K562 (cell line): ENCODE measurements around the gene ZNF324B. TPM values are rescaled to one million over a fixed set of nuclear protein-coding genes. Genes with fewer than 3 reads are reported as not detected.

ENCODE experiments used
- CHD1 ChIP-seq: fragments of 200-600 bp; sonication (generic); IDR thresholded peaks from one replicate; pipeline ENCODE4 v1.6.1; 2012; ENCODE audit warnings: mild to moderate bottlenecking, moderate library complexity, low read length, inconsistent platforms
- E2F3 ChIP-seq: fragments of 250-450 bp; sonication (Bioruptor Pico); IDR thresholded peaks from 2 replicates; pipeline ENCODE4 v1.4.0; 2020; ENCODE audit warnings: mild to moderate bottlenecking
- IFI16 ChIP-seq: fragments of 250-450 bp; sonication (Bioruptor Pico); IDR thresholded peaks from 2 replicates; pipeline ENCODE4 v2.1.2; 2022; ENCODE audit warnings: mild to moderate bottlenecking, inconsistent platforms
- ILK ChIP-seq: fragments of 450-650 bp; IDR thresholded peaks from 2 replicates; pipeline ENCODE4 v1.6.1; 2016; ENCODE audit warnings: missing genetic modification characterization, low read depth, mild to moderate bottlenecking, missing compliant biosample characterization, moderate library complexity, borderline replicate concordance
- IRF2 ChIP-seq: sonication (generic); formaldehyde crosslinking; IDR thresholded peaks from 2 replicates; pipeline ENCODE4 v1.8.1; 2022; ENCODE audit warnings: mild to moderate bottlenecking, missing genetic modification reagents
- L3MBTL2 ChIP-seq: fragments of 450-650 bp; IDR thresholded peaks from 2 replicates; pipeline ENCODE4 v1.6.1; 2016; ENCODE audit warnings: mild to moderate bottlenecking, moderate library complexity
- NCOA2 ChIP-seq, 2 experiments: fragments of 450-650 bp; IDR thresholded peaks; 2 replicates each; pipeline ENCODE4 v1.6.1; 2018; ENCODE audit warnings: mild to moderate bottlenecking in 2 of 2, moderate library complexity in 1 of 2; ENCODE audit not compliant: partially characterized antibody in 2 of 2
- RAD51 ChIP-seq: fragments of 450-650 bp; IDR thresholded peaks from 2 replicates; pipeline ENCODE4 v1.7.1; 2016; ENCODE audit warnings: low read depth, mild to moderate bottlenecking, borderline replicate concordance
- RBM34 ChIP-seq: fragments of 200-400 bp; formaldehyde crosslinking; IDR thresholded peaks from 2 replicates; pipeline ENCODE4 v1.6.1; 2018; ENCODE audit warnings: low read length, borderline replicate concordance; ENCODE audit not compliant: insufficient read depth
- ZNF274 ChIP-seq: IDR thresholded peaks from 2 replicates; pipeline ENCODE4 v1.6.1; 2011; ENCODE audit warnings: low read depth, mild to moderate bottlenecking, low read length, moderate library complexity, borderline replicate concordance
- ZNF766 ChIP-seq: fragments of 200-800 bp; sonication (Bioruptor generic); conservative IDR thresholded peaks from 2 replicates; pipeline ENCODE4 v1.6.1; 2016; ENCODE audit warnings: missing genetic modification characterization, missing compliant biosample characterization
- polyA plus RNA-seq, 8 experiments: library from polyadenylated mRNA; depleted of rRNA in 4 of 8; stranded (reverse) in 5 of 8; unstranded in 3 of 8; fragments of >200 nt; fragmentation: Nextera tagmentation in 2 of 8; fragmentation: Illumina TruSeq in 1 of 8; extraction: Ambion mirVana in 2 of 8; extraction: Trizol in 1 of 8; gene quantifications; 2 replicates each; pipeline versions ENCODE4 v1.2.1 to v1.2.3, GENCODE V29; 2011 to 2014; ENCODE audit warnings: inconsistent platforms in 1 of 8, missing spikeins in 1 of 8
- total RNA-seq, 7 experiments: library from RNA; depleted of rRNA in 6 of 7; stranded (reverse); fragments of >200 nt in 6 of 7; fragmentation: Illumina TruSeq in 2 of 7; extraction: Trizol in 2 of 7; gene quantifications; 2 replicates each; pipeline versions ENCODE4 v1.2.1 to v1.2.3, GENCODE V29; 2011 to 2021; ENCODE audit warnings: low replicate concordance in 1 of 7
- TF ChIP-seq, protein P1 (sequence below): fragments of 250-450 bp; sonication (Bioruptor Pico); IDR thresholded peaks from 2 replicates; pipeline ENCODE4 v1.4.0; 2020; ENCODE audit warnings: mild to moderate bottlenecking
- TF ChIP-seq, protein P2 (sequence below): fragments of 200-800 bp; sonication (Bioruptor generic); IDR thresholded peaks from 2 replicates; pipeline ENCODE4 v1.6.1; 2017; ENCODE audit warnings: missing genetic modification characterization, missing compliant biosample characterization
- TF ChIP-seq, protein P3 (sequence below): fragments of 450-650 bp; IDR thresholded peaks from 2 replicates; pipeline ENCODE4 v1.6.1; 2018; ENCODE audit not compliant: partially characterized antibody
- TF ChIP-seq, protein P4 (sequence below): sonication (generic); formaldehyde crosslinking; IDR thresholded peaks from 2 replicates; pipeline ENCODE4 v1.8.1; 2023; ENCODE audit warnings: missing genetic modification reagents, mild to moderate bottlenecking, borderline replicate concordance

ZNF324B gene
- total and polyA plus RNA-seq, 9 of the 15 experiments (the other 6 are each of a cell fraction or from before 2014, with no cell fraction given): 0.20 to 13.5 (median 5.7) TPM

DNA sequence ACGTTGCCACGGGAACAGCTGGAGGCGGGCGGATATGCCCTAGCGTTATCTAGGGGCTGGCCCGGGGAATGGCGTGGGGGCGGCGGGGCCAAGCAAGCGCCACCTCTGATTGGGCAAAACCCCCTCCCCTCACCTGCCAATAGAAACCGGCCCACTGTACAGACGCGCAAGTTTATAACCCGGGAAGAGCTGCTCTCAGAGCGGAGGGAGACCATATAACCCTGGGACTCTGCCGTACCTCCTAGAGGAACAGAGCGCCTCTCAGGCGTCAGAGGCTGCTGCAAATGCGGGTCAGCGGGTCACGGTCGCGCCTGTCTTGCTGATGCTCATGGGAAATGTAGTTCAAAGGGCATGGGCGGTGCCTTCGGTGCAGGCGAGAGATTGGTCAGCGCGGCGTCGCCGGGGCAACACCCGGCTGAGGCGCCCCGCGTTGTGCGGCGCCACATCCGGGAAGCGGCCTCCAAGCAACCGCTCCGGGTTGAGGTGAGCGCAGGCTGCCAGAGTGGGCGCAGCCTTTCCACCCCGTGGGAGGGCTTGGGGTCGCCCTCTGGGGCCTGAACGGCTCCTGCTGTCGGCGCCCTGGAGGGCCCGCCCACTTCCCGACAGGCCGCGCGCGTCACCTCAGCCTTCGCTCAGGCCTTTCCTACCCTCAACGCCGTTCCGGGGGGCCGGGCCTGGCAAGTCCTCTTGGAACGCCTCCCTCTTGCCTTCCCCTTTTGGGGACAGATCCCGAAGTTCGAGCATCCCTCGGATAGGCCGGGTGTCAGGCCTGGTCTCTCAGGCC is 24.5 kb downstream of the ZNF324B start, which contains the start of gene ZNF446 (continued):
- no peak for TF ChIP-seq ZNF274
- TF ChIP-seq, protein P1, sequence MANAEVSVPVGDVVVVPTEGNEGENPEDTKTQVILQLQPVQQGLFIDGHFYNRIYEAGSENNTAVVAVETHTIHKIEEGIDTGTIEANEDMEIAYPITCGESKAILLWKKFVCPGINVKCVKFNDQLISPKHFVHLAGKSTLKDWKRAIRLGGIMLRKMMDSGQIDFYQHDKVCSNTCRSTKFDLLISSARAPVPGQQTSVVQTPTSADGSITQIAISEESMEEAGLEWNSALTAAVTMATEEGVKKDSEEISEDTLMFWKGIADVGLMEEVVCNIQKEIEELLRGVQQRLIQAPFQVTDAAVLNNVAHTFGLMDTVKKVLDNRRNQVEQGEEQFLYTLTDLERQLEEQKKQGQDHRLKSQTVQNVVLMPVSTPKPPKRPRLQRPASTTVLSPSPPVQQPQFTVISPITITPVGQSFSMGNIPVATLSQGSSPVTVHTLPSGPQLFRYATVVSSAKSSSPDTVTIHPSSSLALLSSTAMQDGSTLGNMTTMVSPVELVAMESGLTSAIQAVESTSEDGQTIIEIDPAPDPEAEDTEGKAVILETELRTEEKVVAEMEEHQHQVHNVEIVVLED (CRISPR knock-in tag): peak; percentile 77
- TF ChIP-seq, protein P2, sequence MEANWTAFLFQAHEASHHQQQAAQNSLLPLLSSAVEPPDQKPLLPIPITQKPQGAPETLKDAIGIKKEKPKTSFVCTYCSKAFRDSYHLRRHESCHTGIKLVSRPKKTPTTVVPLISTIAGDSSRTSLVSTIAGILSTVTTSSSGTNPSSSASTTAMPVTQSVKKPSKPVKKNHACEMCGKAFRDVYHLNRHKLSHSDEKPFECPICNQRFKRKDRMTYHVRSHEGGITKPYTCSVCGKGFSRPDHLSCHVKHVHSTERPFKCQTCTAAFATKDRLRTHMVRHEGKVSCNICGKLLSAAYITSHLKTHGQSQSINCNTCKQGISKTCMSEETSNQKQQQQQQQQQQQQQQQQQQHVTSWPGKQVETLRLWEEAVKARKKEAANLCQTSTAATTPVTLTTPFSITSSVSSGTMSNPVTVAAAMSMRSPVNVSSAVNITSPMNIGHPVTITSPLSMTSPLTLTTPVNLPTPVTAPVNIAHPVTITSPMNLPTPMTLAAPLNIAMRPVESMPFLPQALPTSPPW (CRISPR knock-in tag): peak; percentile 81
- no peak for TF ChIP-seq IFI16 (CRISPR knock-in tag)
- TF ChIP-seq ZNF766 (CRISPR knock-in tag): no peak
- no peak for TF ChIP-seq RAD51
- TF ChIP-seq NCOA2 (IDR thresholded peaks at IDR 0.05; ENCODE audit: partially characterized antibody in 2 of 2): no peak
- TF ChIP-seq CHD1: peak; percentile 45
- TF ChIP-seq E2F3 (CRISPR knock-in tag): no peak
- TF ChIP-seq, protein P3, sequence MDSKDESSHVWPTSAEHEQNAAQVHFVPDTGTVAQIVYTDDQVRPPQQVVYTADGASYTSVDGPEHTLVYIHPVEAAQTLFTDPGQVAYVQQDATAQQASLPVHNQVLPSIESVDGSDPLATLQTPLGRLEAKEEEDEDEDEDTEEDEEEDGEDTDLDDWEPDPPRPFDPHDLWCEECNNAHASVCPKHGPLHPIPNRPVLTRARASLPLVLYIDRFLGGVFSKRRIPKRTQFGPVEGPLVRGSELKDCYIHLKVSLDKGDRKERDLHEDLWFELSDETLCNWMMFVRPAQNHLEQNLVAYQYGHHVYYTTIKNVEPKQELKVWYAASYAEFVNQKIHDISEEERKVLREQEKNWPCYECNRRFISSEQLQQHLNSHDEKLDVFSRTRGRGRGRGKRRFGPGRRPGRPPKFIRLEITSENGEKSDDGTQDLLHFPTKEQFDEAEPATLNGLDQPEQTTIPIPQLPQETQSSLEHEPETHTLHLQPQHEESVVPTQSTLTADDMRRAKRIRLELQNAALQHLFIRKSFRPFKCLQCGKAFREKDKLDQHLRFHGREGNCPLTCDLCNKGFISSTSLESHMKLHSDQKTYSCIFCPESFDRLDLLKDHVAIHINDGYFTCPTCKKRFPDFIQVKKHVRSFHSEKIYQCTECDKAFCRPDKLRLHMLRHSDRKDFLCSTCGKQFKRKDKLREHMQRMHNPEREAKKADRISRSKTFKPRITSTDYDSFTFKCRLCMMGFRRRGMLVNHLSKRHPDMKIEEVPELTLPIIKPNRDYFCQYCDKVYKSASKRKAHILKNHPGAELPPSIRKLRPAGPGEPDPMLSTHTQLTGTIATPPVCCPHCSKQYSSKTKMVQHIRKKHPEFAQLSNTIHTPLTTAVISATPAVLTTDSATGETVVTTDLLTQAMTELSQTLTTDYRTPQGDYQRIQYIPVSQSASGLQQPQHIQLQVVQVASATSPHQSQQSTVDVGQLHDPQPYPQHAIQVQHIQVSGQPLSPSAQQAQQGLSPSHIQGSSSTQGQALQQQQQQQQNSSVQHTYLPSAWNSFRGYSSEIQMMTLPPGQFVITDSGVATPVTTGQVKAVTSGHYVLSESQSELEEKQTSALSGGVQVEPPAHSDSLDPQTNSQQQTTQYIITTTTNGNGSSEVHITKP: peak; percentile 87
- TF ChIP-seq, protein P4, sequence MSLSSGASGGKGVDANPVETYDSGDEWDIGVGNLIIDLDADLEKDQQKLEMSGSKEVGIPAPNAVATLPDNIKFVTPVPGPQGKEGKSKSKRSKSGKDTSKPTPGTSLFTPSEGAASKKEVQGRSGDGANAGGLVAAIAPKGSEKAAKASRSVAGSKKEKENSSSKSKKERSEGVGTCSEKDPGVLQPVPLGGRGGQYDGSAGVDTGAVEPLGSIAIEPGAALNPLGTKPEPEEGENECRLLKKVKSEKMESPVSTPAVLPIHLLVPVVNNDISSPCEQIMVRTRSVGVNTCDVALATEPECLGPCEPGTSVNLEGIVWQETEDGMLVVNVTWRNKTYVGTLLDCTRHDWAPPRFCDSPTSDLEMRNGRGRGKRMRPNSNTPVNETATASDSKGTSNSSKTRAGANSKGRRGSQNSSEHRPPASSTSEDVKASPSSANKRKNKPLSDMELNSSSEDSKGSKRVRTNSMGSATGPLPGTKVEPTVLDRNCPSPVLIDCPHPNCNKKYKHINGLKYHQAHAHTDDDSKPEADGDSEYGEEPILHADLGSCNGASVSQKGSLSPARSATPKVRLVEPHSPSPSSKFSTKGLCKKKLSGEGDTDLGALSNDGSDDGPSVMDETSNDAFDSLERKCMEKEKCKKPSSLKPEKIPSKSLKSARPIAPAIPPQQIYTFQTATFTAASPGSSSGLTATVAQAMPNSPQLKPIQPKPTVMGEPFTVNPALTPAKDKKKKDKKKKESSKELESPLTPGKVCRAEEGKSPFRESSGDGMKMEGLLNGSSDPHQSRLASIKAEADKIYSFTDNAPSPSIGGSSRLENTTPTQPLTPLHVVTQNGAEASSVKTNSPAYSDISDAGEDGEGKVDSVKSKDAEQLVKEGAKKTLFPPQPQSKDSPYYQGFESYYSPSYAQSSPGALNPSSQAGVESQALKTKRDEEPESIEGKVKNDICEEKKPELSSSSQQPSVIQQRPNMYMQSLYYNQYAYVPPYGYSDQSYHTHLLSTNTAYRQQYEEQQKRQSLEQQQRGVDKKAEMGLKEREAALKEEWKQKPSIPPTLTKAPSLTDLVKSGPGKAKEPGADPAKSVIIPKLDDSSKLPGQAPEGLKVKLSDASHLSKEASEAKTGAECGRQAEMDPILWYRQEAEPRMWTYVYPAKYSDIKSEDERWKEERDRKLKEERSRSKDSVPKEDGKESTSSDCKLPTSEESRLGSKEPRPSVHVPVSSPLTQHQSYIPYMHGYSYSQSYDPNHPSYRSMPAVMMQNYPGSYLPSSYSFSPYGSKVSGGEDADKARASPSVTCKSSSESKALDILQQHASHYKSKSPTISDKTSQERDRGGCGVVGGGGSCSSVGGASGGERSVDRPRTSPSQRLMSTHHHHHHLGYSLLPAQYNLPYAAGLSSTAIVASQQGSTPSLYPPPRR: no peak
- TF ChIP-seq IRF2 (CRISPR knock-in tag): no peak
- TF ChIP-seq L3MBTL2: 0 out of 2 replicates have a peak, but pooled peaks have one; percentile 79
- no peak for TF ChIP-seq ILK (tag)
- TF ChIP-seq RBM34: no peak
